MM.1S (cell line): ENCODE data around the gene YPEL1.

ENCODE experiments used
- CTCF ChIP-seq: fragments of 300-600 bp; sonication (generic); IDR thresholded peaks from 2 replicates; pipeline ENCODE4 v1.5.1; 2016; ENCODE audit warnings: antibody characterized with exemption, low read length, mixed read lengths
- EZH2 ChIP-seq: fragments of 300-600 bp; sonication (generic); optimal IDR thresholded peaks from 2 replicates; pipeline ENCODE3; 2017; ENCODE audit warnings: low read depth, mild to moderate bottlenecking, antibody characterized with exemption, low read length, mixed read lengths
- EZH2phosphoT487 ChIP-seq: fragments of 300-600 bp; sonication (generic); IDR thresholded peaks from 2 replicates; pipeline ENCODE4 v1.6.1; 2018; ENCODE audit warnings: antibody characterized with exemption, low read length

DNA sequence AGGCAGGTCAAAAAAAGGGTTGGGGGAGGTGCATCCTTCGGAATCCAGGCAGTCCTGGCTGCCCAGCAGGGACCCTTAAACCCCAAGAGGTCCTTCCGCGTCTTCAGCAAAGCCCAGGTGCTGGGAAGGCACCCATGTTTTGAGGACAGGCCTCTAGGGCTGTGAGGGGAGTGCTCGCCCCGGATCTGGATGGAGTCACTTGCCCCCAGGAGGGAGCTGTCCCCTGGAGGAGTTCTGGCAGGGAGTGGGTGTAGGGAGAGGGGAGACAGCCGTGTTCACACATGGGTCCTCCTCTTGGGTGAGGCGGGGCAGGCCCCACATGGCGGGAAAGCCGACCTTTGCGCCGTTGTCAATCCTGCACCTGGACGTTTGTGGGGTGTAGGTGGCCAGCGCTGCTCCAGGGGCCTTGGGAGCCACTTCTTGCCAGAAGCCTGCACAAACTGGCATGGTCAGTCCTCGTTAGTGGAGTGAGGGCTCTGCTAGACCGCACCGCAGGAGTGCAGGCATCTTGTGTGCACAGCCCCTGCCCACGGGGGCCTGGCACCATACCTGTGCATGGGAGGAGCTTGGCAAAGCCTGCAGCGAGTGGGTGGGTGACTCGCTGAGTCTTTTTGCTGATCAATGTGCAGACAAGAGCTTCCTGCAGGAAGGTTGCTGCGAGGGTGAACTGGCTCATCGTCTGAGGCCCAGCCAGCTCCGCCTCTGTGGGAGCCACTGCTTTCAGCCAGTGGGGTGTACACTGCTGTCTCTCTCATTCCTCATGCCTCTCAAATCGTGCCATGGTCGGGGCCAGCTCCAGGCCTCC lies 53.8 kb downstream of the YPEL1 start:
- TF ChIP-seq CTCF (no peak), EZH2phosphoT487 (no peak), EZH2 (no peak)
